ENCODE data around the gene PAPLN.
A peak's percentile ranks its signal among the peaks of the same experiment; 100 is the strongest.

Gene PAPLN
- long read RNA-seq, partial matches to known transcripts, result 0 of 2 reads
- long read RNA-seq, other reads (novel, unspliced or antisense), result 2 of 2 reads

GRCh38 chr14:73237219-73237785 lies at the start of gene PAPLN:
Gene PAPLN (plus strand): TSS chr14:73237506. CDS start chr14:73239779, 2,273 bp downstream.
- Histone ChIP-seq H3K27me3 (ENCODE audit: insufficient read depth, poor library complexity, severe bottlenecking) (peaks cover 14% of the 10 kb centered on the region), H3K27ac (replicated peaks) (no peak within 1 kb of the TSS), H3K4me3 (replicated peaks; ENCODE audit: insufficient read depth, low read length) (peak within 1 kb of the TSS; percentile 27)
- DNase-seq (ENCODE audit: low read depth in 1 of 2, low spot score in 1 of 2), result no peak
- TF ChIP-seq REST (IDR thresholded peaks at IDR 0.05; ENCODE audit: insufficient replicate concordance, low read depth) (no peak), SPI1 (IDR thresholded peaks at IDR 0.05; ENCODE audit: borderline replicate concordance, low read depth) (no peak), GABPA (IDR thresholded peaks at IDR 0.05; ENCODE audit: low read depth) (no peak), POLR2AphosphoS5 (IDR thresholded peaks at IDR 0.05; ENCODE audit: low read depth) (no peak), CTCF (IDR thresholded peaks at IDR 0.05; ENCODE audit: insufficient read depth, low read length) (no peak)

GRCh38 chr14:73188501-73188911 lies 48.8 kb upstream of the PAPLN start:
- Histone ChIP-seq H3K27me3 (ENCODE audit: insufficient read depth, poor library complexity, severe bottlenecking) (no peaks in the 10 kb centered on the region), H3K27ac (replicated peaks) (no peak overlapping the region), H3K4me3 (replicated peaks; ENCODE audit: insufficient read depth, low read length) (no peak overlapping the region)
- TF ChIP-seq REST (IDR thresholded peaks at IDR 0.05; ENCODE audit: insufficient replicate concordance, low read depth) (no peak), CTCF (IDR thresholded peaks at IDR 0.05; ENCODE audit: insufficient read depth, low read length) (no peak), POLR2AphosphoS5 (IDR thresholded peaks at IDR 0.05; ENCODE audit: low read depth) (no peak), SPI1 (IDR thresholded peaks at IDR 0.05; ENCODE audit: borderline replicate concordance, low read depth) (no peak), GABPA (IDR thresholded peaks at IDR 0.05; ENCODE audit: low read depth) (no peak)
- no peak for DNase-seq (ENCODE audit: low read depth in 1 of 2, low spot score in 1 of 2)

GRCh38 chr14:73189651-73190050 lies 47.7 kb upstream of the PAPLN start:
- no peak for TF ChIP-seq REST (IDR thresholded peaks at IDR 0.05; ENCODE audit: insufficient replicate concordance, low read depth)
- no peak for TF ChIP-seq CTCF (IDR thresholded peaks at IDR 0.05; ENCODE audit: insufficient read depth, low read length)
- TF ChIP-seq SPI1 (IDR thresholded peaks at IDR 0.05; ENCODE audit: borderline replicate concordance, low read depth), result no peak
- no peak for TF ChIP-seq GABPA (IDR thresholded peaks at IDR 0.05; ENCODE audit: low read depth)
- no peak for TF ChIP-seq POLR2AphosphoS5 (IDR thresholded peaks at IDR 0.05; ENCODE audit: low read depth)
- DNase-seq (ENCODE audit: low read depth in 1 of 2, low spot score in 1 of 2), result no peak

More at GRCh38 chr14:73189651-73190050, 47.7 kb upstream of the PAPLN start:
- Histone ChIP-seq H3K27ac (replicated peaks) (no peak overlapping the region), H3K4me3 (replicated peaks; ENCODE audit: insufficient read depth, low read length) (no peak overlapping the region), H3K27me3 (ENCODE audit: insufficient read depth, poor library complexity, severe bottlenecking) (no peaks in the 10 kb centered on the region)

All from HL-60 (cell line).